Suprapubic skin (tissue), 4 donors: ENCODE measurements around the gene BTRC. TPM values are rescaled to one million over a fixed set of nuclear protein-coding genes. Genes with fewer than 3 reads are reported as not detected.

ENCODE experiments used
- DNase-seq, 2 donors: peaks; one replicate each; pipeline ENCODE4 v3.0.0-alpha.2; 2019; ENCODE audit warnings: low spot score in 2 of 2
- H3K27ac ChIP-seq: fragments of 200-600 bp; sonication (generic); one replicate; pipeline ENCODE4 v1.5.1; 2019
- H3K27me3 ChIP-seq: fragments of 200-600 bp; sonication (generic); one replicate; pipeline ENCODE4 v1.5.1; 2019
- H3K36me3 ChIP-seq: fragments of 200-600 bp; sonication (generic); one replicate; pipeline ENCODE4 v1.5.1; 2019
- H3K4me1 ChIP-seq: fragments of 200-600 bp; sonication (generic); one replicate; pipeline ENCODE4 v1.5.1; 2019
- H3K4me3 ChIP-seq: fragments of 200-600 bp; sonication (generic); one replicate; pipeline ENCODE4 v1.5.1; 2019; ENCODE audit warnings: mild to moderate bottlenecking
- H3K9me3 ChIP-seq: fragments of 200-600 bp; sonication (generic); one replicate; pipeline ENCODE4 v1.5.1; 2019
- CTCF ChIP-seq, 2 donors: fragments of 200-600 bp in 1 of 2; fragments of 450-650 bp in 1 of 2; sonication (generic) in 1 of 2; IDR thresholded peaks; one replicate each; pipeline ENCODE4 v1.5.1; 2016 to 2019; ENCODE audit warnings: antibody characterized with exemption in 2 of 2, mild to moderate bottlenecking in 1 of 2, moderate library complexity in 1 of 2
- EP300 ChIP-seq: sonication (generic); formaldehyde crosslinking; IDR thresholded peaks from one replicate; pipeline ENCODE4 v1.6.1; 2017; ENCODE audit warnings: antibody characterized with exemption
- POLR2A ChIP-seq, 2 donors: fragments of 450-650 bp; IDR thresholded peaks; one replicate each; pipeline ENCODE4 v1.6.1; 2017; ENCODE audit warnings: antibody characterized with exemption in 2 of 2, mild to moderate bottlenecking in 2 of 2, moderate library complexity in 2 of 2
- POLR2AphosphoS5 ChIP-seq, 3 donors: sonication (generic); formaldehyde crosslinking; IDR thresholded peaks; one replicate each; pipeline ENCODE4 v1.6.1; 2017; ENCODE audit warnings: antibody characterized with exemption in 3 of 3
- WGBS: methylation state at CpG from one replicate; pipeline ENCODE4 v1.1.5; 2018; 5-methylcytosine and 5-hydroxymethylcytosine counted together
- total RNA-seq, 4 donors: library from RNA; depleted of rRNA; stranded (reverse); fragments of >200 nt; gene quantifications; one replicate each; pipeline ENCODE4 v1.1.0, GENCODE V29; 2016

Gene BTRC
- total RNA-seq, 4 donors from 2014 or later = 17.4 to 20.6 (median 18.5) TPM

DNA sequence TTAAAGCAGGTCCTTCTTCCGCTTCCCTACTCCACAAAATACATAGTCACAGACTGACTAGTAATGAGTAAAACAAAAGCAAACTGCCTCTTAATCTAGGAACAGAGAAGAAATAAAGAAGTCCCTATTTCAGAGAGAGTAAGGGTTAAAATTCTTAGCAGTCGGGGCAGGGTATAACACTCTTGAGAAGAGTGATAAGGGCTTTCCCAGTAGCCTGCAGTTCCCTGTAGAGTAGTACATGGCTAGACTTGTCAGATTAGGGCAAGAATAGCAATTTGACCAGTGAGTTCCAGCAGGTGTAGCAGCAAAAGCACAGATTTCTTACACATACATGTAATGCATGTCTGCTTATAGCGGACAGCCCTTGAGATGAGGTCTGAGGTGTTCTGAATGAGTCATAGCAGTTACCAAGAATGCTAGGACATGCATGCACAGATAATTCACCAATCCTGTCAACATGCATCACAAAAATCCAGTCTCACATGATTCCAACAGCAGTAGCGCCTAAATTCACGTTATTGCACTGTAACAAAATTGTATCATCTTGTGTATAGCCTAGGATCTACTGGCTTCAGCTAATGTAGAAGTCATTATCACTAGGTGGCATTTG, 40.7 kb downstream of the BTRC start:
- Histone ChIP-seq H3K4me1 (no peaks in the 10 kb centered on the region), H3K27ac (no peak overlapping the region), H3K36me3 (no peaks in the 10 kb centered on the region), H3K27me3 (no peaks in the 10 kb centered on the region), H3K9me3 (no peaks in the 10 kb centered on the region), H3K4me3 (no peak overlapping the region)
- DNase-seq = no peak
- 75% methylated on average over 5 of the region's 5 CpGs for WGBS
- no peak for TF ChIP-seq POLR2A (IDR thresholded peaks at IDR 0.05)
- TF ChIP-seq CTCF (IDR thresholded peaks at IDR 0.05) = no peak
- no peak for TF ChIP-seq POLR2AphosphoS5 (IDR thresholded peaks at IDR 0.05)
- TF ChIP-seq EP300 = no peak

DNA sequence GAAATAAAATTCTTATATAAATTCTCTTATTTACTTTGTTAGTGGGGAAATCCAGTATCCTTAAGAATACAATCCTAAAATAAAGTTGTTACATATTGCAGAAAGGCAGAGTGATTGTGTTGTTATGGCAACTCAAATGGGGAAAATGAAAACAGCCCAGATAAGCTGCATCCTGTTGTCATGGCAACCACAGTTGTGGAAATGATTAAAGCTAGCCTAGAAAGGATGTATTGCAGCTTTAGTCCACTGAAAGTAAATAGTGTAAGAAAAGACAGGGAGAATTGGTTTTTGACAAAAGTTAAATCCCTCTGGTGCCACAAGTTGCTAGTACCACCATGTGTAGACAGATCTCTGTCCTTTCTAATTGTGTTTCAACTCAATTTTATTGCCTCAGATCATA, 43.2 kb downstream of the BTRC start:
- H3K36me3 ChIP-seq = no peaks in the 10 kb centered on the region
- no peak for DNase-seq
- no peaks in the 10 kb centered on the region for H3K4me1 ChIP-seq
- no peak overlapping the region for H3K27ac ChIP-seq
- no peak for TF ChIP-seq CTCF (IDR thresholded peaks at IDR 0.05)
- no peak for TF ChIP-seq POLR2A (IDR thresholded peaks at IDR 0.05)
- TF ChIP-seq EP300 = no peak
- TF ChIP-seq POLR2AphosphoS5 (IDR thresholded peaks at IDR 0.05) = no peak
- H3K27me3 ChIP-seq = no peaks in the 10 kb centered on the region
- H3K4me3 ChIP-seq = no peak overlapping the region
- no peaks in the 10 kb centered on the region for H3K9me3 ChIP-seq

- no peak for DNase-seq
- no peak overlapping the region for H3K27ac ChIP-seq
- H3K9me3 ChIP-seq = no peaks in the 10 kb centered on the region
- H3K27me3 ChIP-seq = no peaks in the 10 kb centered on the region
- H3K4me1 ChIP-seq = no peaks in the 10 kb centered on the region
- TF ChIP-seq POLR2AphosphoS5 (IDR thresholded peaks at IDR 0.05) (no peak), POLR2A (IDR thresholded peaks at IDR 0.05) (no peak), CTCF (IDR thresholded peaks at IDR 0.05) (no peak), EP300 (no peak)
- H3K36me3 ChIP-seq = no peaks in the 10 kb centered on the region
- H3K4me3 ChIP-seq = no peak overlapping the region
- 76% methylated on average over 3 of the region's 3 CpGs for WGBS
Observed at GRCh38 chr10:101400585-101400984, 46.6 kb downstream of the BTRC start.

- TF ChIP-seq CTCF (IDR thresholded peaks at IDR 0.05) = no peak
- TF ChIP-seq POLR2AphosphoS5 (IDR thresholded peaks at IDR 0.05) = no peak
- TF ChIP-seq POLR2A (IDR thresholded peaks at IDR 0.05) = no peak
- TF ChIP-seq EP300 = no peak
- no peak overlapping the region for H3K27ac ChIP-seq
Observed at GRCh38 chr10:101402711-101403110, 48.7 kb downstream of the BTRC start.

GRCh38 chr10:101403161-101403560, 49.2 kb downstream of the BTRC start:
- 95% methylated on average over 2 of the region's 2 CpGs for WGBS
- H3K4me1 ChIP-seq = no peaks in the 10 kb centered on the region

More at GRCh38 chr10:101402711-101403110, 48.7 kb downstream of the BTRC start:
- peaks cover 5% of the 10 kb centered on the region for H3K36me3 ChIP-seq
- H3K4me1 ChIP-seq = no peaks in the 10 kb centered on the region
- H3K9me3 ChIP-seq = no peaks in the 10 kb centered on the region
- no peak overlapping the region for H3K4me3 ChIP-seq
- no peaks in the 10 kb centered on the region for H3K27me3 ChIP-seq
- no peak for DNase-seq

More at GRCh38 chr10:101403161-101403560, 49.2 kb downstream of the BTRC start:
- H3K27me3 ChIP-seq = no peaks in the 10 kb centered on the region
- DNase-seq = no peak
- peaks cover 8% of the 10 kb centered on the region for H3K36me3 ChIP-seq
- no peaks in the 10 kb centered on the region for H3K9me3 ChIP-seq
- TF ChIP-seq EP300 (no peak), POLR2AphosphoS5 (IDR thresholded peaks at IDR 0.05) (no peak), POLR2A (IDR thresholded peaks at IDR 0.05) (no peak), CTCF (IDR thresholded peaks at IDR 0.05) (no peak)
- H3K4me3 ChIP-seq = no peak overlapping the region
- no peak overlapping the region for H3K27ac ChIP-seq
